ENCODE data around the gene COG3. TPM values are rescaled to one million over a fixed set of nuclear protein-coding genes. Genes with fewer than 3 reads are reported as not detected.

Gene COG3
- total RNA-seq, 2 experiments from 2014 or later, result 19.5 to 20.5 TPM

DNA sequence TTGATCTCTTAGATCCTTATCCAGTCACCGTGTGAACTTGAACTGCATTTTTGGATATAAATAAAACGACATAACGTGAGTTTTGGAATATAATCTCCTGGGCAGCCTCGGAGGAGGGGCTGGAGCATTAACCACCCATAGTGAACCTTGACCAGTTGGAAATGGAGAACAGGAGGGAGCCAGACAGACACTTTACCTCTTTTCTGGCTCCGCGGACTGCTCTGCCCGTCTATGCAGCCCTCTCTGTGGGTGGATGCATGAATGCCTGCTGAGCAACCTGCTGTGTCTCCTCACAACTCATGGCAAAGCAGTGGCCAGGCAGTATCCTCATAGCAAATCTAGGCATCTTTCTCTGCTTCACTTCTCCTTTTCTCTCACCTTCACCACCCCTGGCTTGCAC lies 10.5 kb upstream of the COG3 start:
- intact Hi-C loops (cut with micrococcal nuclease), result no loop called here
- H3K27ac Mint-ChIP-seq, result no peak overlapping the region
- no peak for DNase-seq
- no peak overlapping the region for H3K4me3 Mint-ChIP-seq
- H3K4me1 Mint-ChIP-seq (ENCODE audit: low read depth), result no peaks in the 10 kb centered on the region
- H3K36me3 Mint-ChIP-seq, result peaks cover 4% of the 10 kb centered on the region
- peaks cover 14% of the 10 kb centered on the region for H3K9me3 Mint-ChIP-seq
- ChIA-PET CTCF (no interaction called here), POLR2A (no interaction called here)
- H3K27me3 Mint-ChIP-seq, result no peaks in the 10 kb centered on the region

DNA sequence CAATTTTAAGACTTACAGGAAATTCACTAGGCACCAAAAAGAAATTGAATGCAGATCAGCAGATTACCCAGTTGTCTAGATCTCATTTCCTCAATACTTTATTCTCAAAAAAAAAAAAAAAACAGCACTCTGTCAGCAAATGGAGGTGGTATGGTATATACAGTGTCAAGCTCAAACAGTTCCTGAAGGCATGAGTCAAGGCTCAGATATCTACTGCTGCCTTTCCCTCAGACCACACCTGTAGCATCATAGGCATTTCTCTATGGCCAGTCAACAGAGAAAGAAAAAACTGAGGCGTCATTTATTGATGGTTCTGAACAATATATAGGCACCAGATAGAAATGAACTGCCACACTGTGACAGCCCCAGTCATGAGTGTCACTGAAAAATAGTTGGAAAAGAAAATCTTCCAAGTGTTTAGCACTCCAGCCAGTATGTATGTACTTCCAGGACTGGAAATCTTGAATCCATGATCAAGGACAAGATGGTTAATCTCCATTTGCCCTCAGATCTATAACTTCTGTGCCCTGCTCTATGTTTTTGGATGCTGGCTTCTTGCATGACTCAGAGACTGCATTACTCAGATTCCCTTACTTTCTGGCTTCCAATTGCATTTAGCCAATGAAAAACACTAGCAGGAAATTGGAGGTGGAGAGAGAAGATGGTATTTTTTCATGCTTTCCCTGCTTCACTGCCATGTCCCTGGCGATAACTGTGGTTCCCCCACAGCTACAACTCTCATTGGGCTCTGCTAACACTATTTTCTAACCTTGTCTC lies 8.4 kb upstream of the COG3 start:
- H3K27ac Mint-ChIP-seq, result no peak overlapping the region
- ChIA-PET CTCF (no interaction called here), POLR2A (interaction anchor here (0.7 kb wide), 1 partner anchor 820 kb away, joined by 5 read pairs; no protein-coding TSS in a partner anchor)
- no peaks in the 10 kb centered on the region for H3K4me1 Mint-ChIP-seq (ENCODE audit: low read depth)
- no peak overlapping the region for H3K4me3 Mint-ChIP-seq
- H3K27me3 Mint-ChIP-seq, result no peaks in the 10 kb centered on the region
- no peak for DNase-seq
- H3K36me3 Mint-ChIP-seq, result peaks cover 4% of the 10 kb centered on the region
- peaks cover 14% of the 10 kb centered on the region for H3K9me3 Mint-ChIP-seq
- intact Hi-C loops (cut with micrococcal nuclease), result no loop called here

DNA sequence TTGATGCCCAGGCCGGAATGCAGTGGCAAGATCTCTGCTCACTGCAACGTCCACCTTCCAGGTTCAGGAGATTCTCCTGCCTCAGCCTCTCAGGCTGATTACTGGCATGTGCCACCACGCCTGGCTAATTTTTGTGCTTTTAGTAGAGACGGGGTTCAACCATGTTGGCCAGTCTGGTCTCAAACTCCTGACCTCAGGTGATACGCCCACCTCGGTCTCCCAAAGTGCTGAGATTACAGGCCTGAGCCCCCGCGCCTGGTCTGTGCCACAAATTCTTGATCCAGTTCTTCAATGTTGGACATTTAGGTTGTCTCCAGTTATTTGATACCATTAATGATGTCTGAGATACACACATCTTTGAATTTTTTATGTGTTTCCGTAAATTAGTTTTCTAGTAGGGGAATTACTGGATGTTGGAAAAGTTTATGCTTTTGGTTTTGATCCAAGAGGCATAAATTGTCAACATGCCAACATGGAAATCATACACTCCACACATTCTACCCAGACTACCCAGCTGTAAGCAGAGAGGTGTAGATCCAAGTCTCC lies 525 bp upstream of the COG3 start:
- Mint-ChIP-seq H3K27ac (peak overlapping the region; percentile 94), H3K36me3 (no peaks in the 10 kb centered on the region), H3K9me3 (no peaks in the 10 kb centered on the region), H3K4me1 (ENCODE audit: low read depth) (peaks cover 42% of the 10 kb centered on the region), H3K27me3 (no peaks in the 10 kb centered on the region), H3K4me3 (peak overlapping the region; percentile 85)
- POLR2A ChIA-PET, result interaction anchor here (1.0 to 2.1 kb wide), 6 partner anchors 46 to 125 kb away, joined by 3 to 11 read pairs (median 4); partner anchors contain the start of gene TPT1
- no peak for DNase-seq
- CTCF ChIA-PET, result interaction anchor here (0.9 to 2.0 kb wide), 7 partner anchors 20 to 95 kb away, joined by 3 to 8 read pairs (median 4); no protein-coding TSS in a partner anchor
- intact Hi-C loops (cut with micrococcal nuclease), result loop anchor here (1.0 to 10.0 kb wide), 6 partner anchors 23 to 123 kb away; partner anchors contain the start of gene TPT1

DNA sequence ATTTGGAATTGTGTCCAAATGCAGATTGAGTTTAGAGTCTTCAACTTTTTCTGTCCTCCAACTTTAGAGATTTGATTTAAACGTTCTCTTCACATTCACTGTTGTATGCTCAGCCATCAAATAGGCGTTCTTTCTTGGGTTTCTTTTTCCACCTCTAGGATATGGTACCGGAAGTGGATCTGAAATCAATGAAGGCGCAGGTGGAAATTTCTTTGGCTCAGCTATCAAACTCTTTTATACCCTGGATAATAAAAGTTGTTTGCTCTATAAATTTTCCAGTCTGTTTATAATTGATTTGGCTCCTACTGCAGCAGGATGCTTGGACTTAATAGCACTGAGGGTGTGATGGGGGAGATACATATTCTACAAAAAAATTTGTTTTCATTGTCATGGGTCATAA lies 1.6 kb downstream of the COG3 start:
- Mint-ChIP-seq H3K4me1 (ENCODE audit: low read depth) (peaks cover 53% of the 10 kb centered on the region), H3K9me3 (no peaks in the 10 kb centered on the region), H3K36me3 (peaks cover 1% of the 10 kb centered on the region), H3K27ac (peak overlapping the region; percentile 61), H3K27me3 (no peaks in the 10 kb centered on the region), H3K4me3 (peak overlapping the region; percentile 63)
- no peak for DNase-seq
- ChIA-PET POLR2A (no interaction called here), CTCF (no interaction called here)
- intact Hi-C loops (cut with micrococcal nuclease), result loop anchor here (5.0 to 10.0 kb wide), 2 partner anchors 48 to 716 kb away; partner anchors contain the start of gene LCP1

DNA sequence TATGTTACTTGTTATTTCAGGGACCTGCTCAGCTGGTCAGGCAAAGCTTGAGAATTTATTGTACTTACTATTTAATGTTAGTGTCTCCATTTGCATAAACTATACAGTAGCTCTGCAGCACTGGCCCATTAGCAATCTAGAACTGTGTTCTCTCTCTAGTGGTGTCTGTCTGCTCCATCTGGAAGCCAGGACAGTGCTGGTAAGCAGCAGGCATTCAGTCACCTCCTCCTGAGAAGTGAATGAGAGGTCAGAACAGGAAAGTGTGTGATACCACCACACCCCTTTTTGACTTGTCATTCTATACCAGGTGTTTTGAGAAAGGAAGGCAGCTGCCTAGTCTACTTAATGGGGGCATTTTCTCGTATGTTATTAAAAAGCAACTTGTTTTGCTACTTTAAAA lies 3.9 kb downstream of the COG3 start:
- ChIA-PET CTCF (interaction anchor here (0.8 kb wide), 1 partner anchor 97 kb away, joined by 4 read pairs; no protein-coding TSS in a partner anchor), POLR2A (no interaction called here)
- intact Hi-C loops (cut with micrococcal nuclease), result loop anchor here (5.0 to 10.0 kb wide), 2 partner anchors 46 to 714 kb away; partner anchors contain the start of gene LCP1
- H3K4me1 Mint-ChIP-seq (ENCODE audit: low read depth), result peaks cover 71% of the 10 kb centered on the region
- no peaks in the 10 kb centered on the region for H3K27me3 Mint-ChIP-seq
- peaks cover 6% of the 10 kb centered on the region for H3K36me3 Mint-ChIP-seq
- no peak for DNase-seq
- H3K9me3 Mint-ChIP-seq, result peaks cover 3% of the 10 kb centered on the region
- H3K4me3 Mint-ChIP-seq, result no peak overlapping the region
- H3K27ac Mint-ChIP-seq, result no peak overlapping the region

DNA sequence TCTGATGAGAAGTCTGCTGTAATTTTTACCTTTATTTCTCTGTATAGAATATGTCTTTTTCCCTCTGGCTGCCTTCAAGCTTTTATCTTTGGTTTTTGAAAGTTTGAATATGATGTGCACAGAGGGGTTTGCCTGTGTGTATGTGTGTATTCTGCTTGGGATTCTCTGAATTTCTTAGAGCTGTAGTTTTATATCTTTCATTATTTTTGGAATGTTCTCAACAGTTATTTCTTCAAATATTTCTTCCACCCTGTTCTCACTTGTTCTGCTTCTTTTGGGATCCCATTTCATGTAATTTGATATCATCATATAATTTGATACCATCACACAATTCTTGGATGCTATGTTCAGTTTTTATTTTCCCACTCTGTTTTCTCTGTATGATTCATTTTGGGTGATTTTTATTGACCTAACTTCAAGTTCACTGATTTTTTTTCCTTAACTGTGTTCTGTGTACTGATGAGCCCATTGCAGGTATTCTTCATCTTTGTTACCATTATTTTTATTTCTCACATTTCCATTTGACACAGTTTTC lies 7.5 kb downstream of the COG3 start:
- POLR2A ChIA-PET, result no interaction called here
- H3K4me1 Mint-ChIP-seq (ENCODE audit: low read depth), result peaks cover 63% of the 10 kb centered on the region
- DNase-seq, result no peak
- H3K36me3 Mint-ChIP-seq, result peaks cover 6% of the 10 kb centered on the region
- intact Hi-C loops (cut with micrococcal nuclease), result no loop called here
- H3K4me3 Mint-ChIP-seq, result no peak overlapping the region
- H3K27ac Mint-ChIP-seq, result no peak overlapping the region
- peaks cover 3% of the 10 kb centered on the region for H3K9me3 Mint-ChIP-seq
- H3K27me3 Mint-ChIP-seq, result no peaks in the 10 kb centered on the region
- CTCF ChIA-PET, result interaction anchor here (1.1 kb wide), 1 partner anchor 11 kb away, joined by 3 read pairs; no protein-coding TSS in a partner anchor

DNA sequence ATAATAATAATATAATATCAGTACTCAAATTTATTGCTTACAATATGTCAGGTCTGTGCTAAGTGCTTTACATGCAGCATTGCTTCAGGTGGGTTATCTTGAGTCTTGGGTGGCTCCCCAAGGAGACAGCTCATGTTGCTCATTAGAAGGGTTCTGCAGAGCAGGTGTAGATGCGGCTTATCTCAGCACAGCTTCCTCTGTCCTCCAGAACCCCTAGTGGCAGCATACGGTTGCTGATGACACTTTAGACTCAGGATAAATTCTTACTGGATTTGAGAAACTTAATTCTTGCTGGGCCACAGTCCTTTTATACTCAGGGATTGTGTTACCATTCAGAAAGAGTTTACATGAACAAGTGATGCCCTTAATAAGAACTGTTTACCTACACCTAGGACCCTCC lies 8.9 kb downstream of the COG3 start:
- H3K4me3 Mint-ChIP-seq, result no peak overlapping the region
- peaks cover 8% of the 10 kb centered on the region for H3K36me3 Mint-ChIP-seq
- peak; percentile 28 for DNase-seq
- H3K9me3 Mint-ChIP-seq, result peaks cover 3% of the 10 kb centered on the region
- H3K4me1 Mint-ChIP-seq (ENCODE audit: low read depth), result peaks cover 50% of the 10 kb centered on the region
- intact Hi-C loops (cut with micrococcal nuclease), result no loop called here
- no peak overlapping the region for H3K27ac Mint-ChIP-seq
- H3K27me3 Mint-ChIP-seq, result no peaks in the 10 kb centered on the region
- CTCF ChIA-PET, result interaction anchor here (1.0 to 1.9 kb wide), 3 partner anchors 53 to 102 kb away, joined by 3 to 7 read pairs (median 3); no protein-coding TSS in a partner anchor
- POLR2A ChIA-PET, result interaction anchor here (0.7 to 1.0 kb wide), 2 partner anchors 8 to 23 kb away, joined by 3 to 4 read pairs; no protein-coding TSS in a partner anchor

DNA sequence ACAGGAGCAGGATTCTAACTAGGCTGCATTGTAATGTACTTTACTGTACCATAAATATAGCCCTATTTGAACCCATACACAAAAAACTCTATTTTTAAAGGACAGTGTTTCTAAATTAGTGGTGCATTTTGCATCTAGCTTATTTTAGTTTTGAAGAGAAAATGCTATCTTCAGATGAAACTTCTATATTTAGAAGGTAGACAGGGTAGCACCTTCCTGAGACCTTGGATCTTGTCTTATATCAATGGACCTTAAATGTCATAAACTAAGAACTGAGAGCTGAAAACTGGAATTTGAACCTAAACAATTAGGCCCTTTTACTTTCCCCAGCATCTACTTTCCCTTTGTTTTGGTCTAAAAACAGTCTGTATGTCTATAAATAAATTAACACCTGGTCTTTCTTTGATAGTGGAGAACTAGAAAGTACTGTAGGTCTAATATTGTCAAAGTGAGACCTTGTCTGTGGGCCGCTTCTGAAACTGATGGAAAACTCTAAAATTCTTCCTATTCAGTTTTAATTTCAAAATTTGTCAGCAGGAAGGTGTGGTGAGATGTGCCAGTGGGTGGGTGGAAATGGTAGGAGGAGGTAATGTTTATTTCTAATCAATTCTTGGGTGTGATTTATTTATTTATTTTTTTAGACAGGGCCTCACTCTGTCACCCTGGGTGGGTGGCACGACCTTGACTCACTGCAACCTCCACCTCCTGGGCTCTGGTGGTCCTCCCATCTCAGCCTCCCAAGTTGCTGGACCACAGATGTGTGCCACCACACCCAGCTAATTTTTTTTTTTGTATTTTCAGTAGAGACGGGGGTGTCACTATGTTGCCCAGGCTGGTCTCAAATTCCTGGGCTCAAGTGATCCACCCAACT lies 10.1 kb downstream of the COG3 start:
- Mint-ChIP-seq H3K4me1 (ENCODE audit: low read depth) (peaks cover 42% of the 10 kb centered on the region), H3K36me3 (peaks cover 11% of the 10 kb centered on the region), H3K9me3 (peaks cover 3% of the 10 kb centered on the region), H3K27me3 (no peaks in the 10 kb centered on the region), H3K27ac (no peak overlapping the region), H3K4me3 (no peak overlapping the region)
- ChIA-PET POLR2A (interaction anchor here (1.2 kb wide), 1 partner anchor 16 kb away, joined by 3 read pairs; no protein-coding TSS in a partner anchor), CTCF (interaction anchor here (0.6 to 1.9 kb wide), 2 partner anchors 104 to 428 kb away, joined by 4 to 7 read pairs; no protein-coding TSS in a partner anchor)
- DNase-seq, result no peak
- intact Hi-C loops (cut with micrococcal nuclease), result no loop called here

DNA sequence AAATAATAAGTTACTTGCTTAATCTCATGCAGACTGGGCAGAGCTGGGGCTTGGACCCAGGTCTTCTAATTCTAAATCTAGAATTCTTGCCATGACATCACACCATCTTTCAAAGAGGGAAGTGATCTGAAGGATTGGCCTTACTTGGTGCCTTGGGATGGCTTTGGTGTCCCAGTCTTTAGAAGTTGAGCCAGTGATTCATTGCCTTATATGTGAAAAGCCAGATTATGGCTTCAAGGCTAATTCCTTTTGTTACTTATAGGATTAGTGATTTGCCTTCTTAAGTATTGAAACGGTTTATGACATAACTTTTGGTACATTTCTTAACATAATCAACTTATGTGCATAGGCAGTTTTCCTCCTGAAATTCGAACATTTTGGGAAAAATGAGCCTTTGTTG lies 14.9 kb downstream of the COG3 start:
- no peak overlapping the region for H3K4me3 Mint-ChIP-seq
- DNase-seq, result no peak
- no peaks in the 10 kb centered on the region for H3K9me3 Mint-ChIP-seq
- H3K4me1 Mint-ChIP-seq (ENCODE audit: low read depth), result peaks cover 12% of the 10 kb centered on the region
- POLR2A ChIA-PET, result no interaction called here
- intact Hi-C loops (cut with micrococcal nuclease), result no loop called here
- H3K27ac Mint-ChIP-seq, result no peak overlapping the region
- no peaks in the 10 kb centered on the region for H3K27me3 Mint-ChIP-seq
- peaks cover 13% of the 10 kb centered on the region for H3K36me3 Mint-ChIP-seq
- CTCF ChIA-PET, result interaction anchor here (1.1 kb wide), 1 partner anchor 10 kb away, joined by 3 read pairs; no protein-coding TSS in a partner anchor

DNA sequence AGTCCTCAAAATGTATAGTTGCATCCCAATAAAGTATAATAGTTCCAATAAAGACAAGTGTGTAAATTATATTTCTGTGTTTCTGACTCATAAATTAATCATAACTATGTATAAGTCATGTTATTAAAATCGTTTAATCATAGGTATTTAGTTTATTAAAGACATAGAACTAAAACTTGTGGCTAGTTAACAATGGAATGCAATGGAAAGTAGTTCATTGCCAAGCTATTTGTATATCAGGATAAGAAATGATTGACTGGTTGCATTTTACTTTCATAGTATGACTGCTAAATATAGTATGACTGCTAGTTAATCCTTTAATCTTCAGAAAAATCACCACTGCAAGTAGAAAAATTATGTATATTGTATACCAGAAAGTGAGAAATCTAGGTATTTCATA lies 16.9 kb downstream of the COG3 start:
- intact Hi-C loops (cut with micrococcal nuclease), result no loop called here
- Mint-ChIP-seq H3K27me3 (no peaks in the 10 kb centered on the region), H3K4me1 (ENCODE audit: low read depth) (peaks cover 3% of the 10 kb centered on the region), H3K4me3 (no peak overlapping the region), H3K27ac (no peak overlapping the region), H3K36me3 (peaks cover 17% of the 10 kb centered on the region), H3K9me3 (no peaks in the 10 kb centered on the region)
- ChIA-PET CTCF (interaction anchor here (0.5 kb wide), 1 partner anchor 40 kb away, joined by 3 read pairs; no protein-coding TSS in a partner anchor), POLR2A (no interaction called here)
- no peak for DNase-seq

DNA sequence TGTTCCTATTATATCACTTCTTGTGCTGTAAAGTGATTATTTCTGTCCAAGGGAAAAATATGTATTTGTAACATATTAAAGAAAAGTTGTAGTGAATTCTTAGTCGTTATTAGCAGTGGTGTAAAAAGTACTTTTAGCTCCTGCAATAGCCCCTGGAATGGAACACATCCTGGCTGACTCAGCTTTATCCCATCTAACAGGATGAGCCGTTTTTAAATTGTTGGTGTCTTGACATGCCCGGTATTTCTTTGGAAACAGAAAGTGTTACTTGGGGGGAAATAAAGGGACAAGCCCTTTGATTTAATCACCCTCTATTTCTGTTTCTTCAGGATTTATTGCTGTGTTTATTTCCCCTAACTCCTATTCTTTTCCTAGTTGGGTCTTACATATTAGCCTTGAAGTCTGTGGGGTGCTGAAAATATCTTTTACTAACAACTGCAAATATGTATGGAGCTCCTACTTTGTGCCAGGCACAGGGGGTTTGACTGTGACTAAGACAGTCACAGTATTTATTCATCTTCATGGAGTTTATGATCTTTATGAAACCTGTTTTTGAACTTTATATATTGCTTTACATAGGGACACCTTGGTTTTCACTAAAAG lies 17.9 kb downstream of the COG3 start:
- Mint-ChIP-seq H3K4me1 (ENCODE audit: low read depth) (peaks cover 3% of the 10 kb centered on the region), H3K9me3 (no peaks in the 10 kb centered on the region), H3K36me3 (peaks cover 22% of the 10 kb centered on the region), H3K27ac (no peak overlapping the region), H3K27me3 (no peaks in the 10 kb centered on the region), H3K4me3 (no peak overlapping the region)
- POLR2A ChIA-PET, result no interaction called here
- intact Hi-C loops (cut with micrococcal nuclease), result no loop called here
- DNase-seq, result no peak
- CTCF ChIA-PET, result interaction anchor here (1.3 to 2.3 kb wide), 2 partner anchors 11 to 112 kb away, joined by 3 to 7 read pairs; no protein-coding TSS in a partner anchor
